GM23338 (cell line): ENCODE measurements around the gene SEMA7A. TPM values are rescaled to one million over a fixed set of nuclear protein-coding genes. Genes with fewer than 3 reads are reported as not detected.
A peak's percentile ranks its signal among the peaks of the same experiment; 100 is the strongest.

Source experiments
- ATAC-seq: fragments of 200-7000 bp; cut with Tn5 transposase; 3 replicates; pipeline ENCODE4 v1.9.1; 2020
- DNase-seq: peaks from one replicate; pipeline ENCODE4 v3.0.0-alpha.2; 2015; ENCODE audit warnings: low spot score
- H2AFZ ChIP-seq: fragments of 200-600 bp; sonication (generic); 2 replicates; pipeline ENCODE4 v1.8.0; 2016; ENCODE audit warnings: antibody characterized with exemption, mild to moderate bottlenecking, moderate library complexity
- H3F3A ChIP-seq: fragments of 200-600 bp; sonication (generic); replicated peaks from 2 replicates; pipeline ENCODE4 v1.8.0; 2017; ENCODE audit warnings: antibody characterized with exemption, mixed run types, low read depth
- H3K27ac ChIP-seq: fragments of 200-600 bp; sonication (generic); 2 replicates; pipeline ENCODE4 v1.6.1; 2016; ENCODE audit warnings: low read depth
- H3K27me3 ChIP-seq: fragments of 200-600 bp; sonication (generic); 2 replicates; pipeline ENCODE4 v1.8.0; 2016; ENCODE audit warnings: mild to moderate bottlenecking, mixed run types, moderate library complexity; ENCODE audit not compliant: insufficient read depth
- H3K36me3 ChIP-seq: fragments of 200-600 bp; sonication (generic); 2 replicates; pipeline ENCODE4 v1.8.0; 2016; ENCODE audit warnings: mild to moderate bottlenecking; ENCODE audit not compliant: insufficient read depth
- H3K4me1 ChIP-seq: fragments of 200-600 bp; sonication (generic); 2 replicates; pipeline ENCODE4 v1.8.0; 2016; ENCODE audit warnings: mild to moderate bottlenecking, moderate library complexity; ENCODE audit not compliant: insufficient read depth
- H3K4me2 ChIP-seq: fragments of 200-600 bp; sonication (generic); 2 replicates; pipeline ENCODE4 v1.7.1; 2017; ENCODE audit warnings: mixed run types
- H3K4me3 ChIP-seq: fragments of 200-600 bp; sonication (generic); 2 replicates; pipeline ENCODE4 v1.6.1; 2016; ENCODE audit warnings: mixed run types
- H3K79me2 ChIP-seq: fragments of 200-600 bp; sonication (generic); replicated peaks from 2 replicates; pipeline ENCODE4 v1.8.0; 2017; ENCODE audit warnings: mild to moderate bottlenecking; ENCODE audit not compliant: insufficient read depth
- H3K9me2 ChIP-seq: fragments of 200-600 bp; sonication (generic); 2 replicates; pipeline ENCODE4 v1.8.0; 2017; ENCODE audit not compliant: insufficient read depth
- H4K20me1 ChIP-seq: fragments of 200-600 bp; sonication (generic); replicated peaks from 2 replicates; pipeline ENCODE4 v1.8.0; 2017; ENCODE audit warnings: mild to moderate bottlenecking; ENCODE audit not compliant: insufficient read depth
- H3K27ac Mint-ChIP-seq: 2 replicates; pipeline ENCODE4 v1.8.0; 2020; ENCODE audit warnings: inconsistent platforms, mild to moderate bottlenecking, moderate library complexity, mixed read lengths
- H3K27me3 Mint-ChIP-seq: 3 replicates; pipeline ENCODE4 v1.8.0; 2022; ENCODE audit warnings: low read depth, mild to moderate bottlenecking, moderate library complexity, mixed read lengths, inconsistent platforms; ENCODE audit not compliant: insufficient read depth, poor library complexity
- H3K36me3 Mint-ChIP-seq: 3 replicates; pipeline ENCODE4 v1.8.0; 2021; ENCODE audit warnings: low read depth, mild to moderate bottlenecking, inconsistent platforms, moderate library complexity, mixed read lengths
- H3K4me1 Mint-ChIP-seq: 3 replicates; pipeline ENCODE4 v1.8.0; 2020; ENCODE audit warnings: mild to moderate bottlenecking, inconsistent platforms, mixed read lengths
- H3K4me3 Mint-ChIP-seq: 3 replicates; pipeline ENCODE4 v1.8.0; 2021; ENCODE audit warnings: moderate library complexity, mild to moderate bottlenecking, inconsistent platforms, mixed read lengths
- H3K9me3 Mint-ChIP-seq: 3 replicates; pipeline ENCODE4 v1.8.0; 2020; ENCODE audit warnings: moderate library complexity, mild to moderate bottlenecking, inconsistent platforms, mixed read lengths
- CREB1 ChIP-seq: fragments of 250-450 bp; sonication (Bioruptor Pico); IDR thresholded peaks from 2 replicates; pipeline ENCODE4 v1.5.0; 2020; ENCODE audit warnings: low read depth, mild to moderate bottlenecking, moderate library complexity
- ETS1 ChIP-seq: IDR thresholded peaks from 2 replicates; pipeline ENCODE4 v1.6.1; 2016; ENCODE audit warnings: antibody characterized with exemption
- EZH2 ChIP-seq: fragments of 200-600 bp; sonication (generic); IDR thresholded peaks from one replicate; pipeline ENCODE4 v1.8.0; 2017; ENCODE audit warnings: antibody characterized with exemption, mild to moderate bottlenecking, low read depth; ENCODE audit not compliant: unreplicated experiment
- NANOG ChIP-seq: IDR thresholded peaks from 2 replicates; pipeline ENCODE4 v1.6.1; 2016; ENCODE audit warnings: antibody characterized with exemption, borderline replicate concordance
- POLR2AphosphoS5 ChIP-seq: IDR thresholded peaks from 2 replicates; pipeline ENCODE4 v1.6.1; 2016; ENCODE audit warnings: antibody characterized with exemption, low read depth
- REST ChIP-seq: IDR thresholded peaks from one replicate; pipeline ENCODE4 v1.6.1; 2018; ENCODE audit warnings: antibody characterized with exemption; ENCODE audit not compliant: unreplicated experiment
- STAT1 ChIP-seq: IDR thresholded peaks from one replicate; pipeline ENCODE4 v1.6.1; 2016; ENCODE audit warnings: antibody characterized with exemption; ENCODE audit not compliant: unreplicated experiment
- ZNF331 ChIP-seq: fragments of 250-450 bp; sonication (Bioruptor Pico); IDR thresholded peaks from 2 replicates; pipeline ENCODE4 v1.5.0; 2020; ENCODE audit warnings: low read depth, mild to moderate bottlenecking, moderate library complexity
- ZNF462 ChIP-seq: fragments of 250-450 bp; sonication (Bioruptor Pico); IDR thresholded peaks from 2 replicates; pipeline ENCODE4 v1.5.0; 2020; ENCODE audit warnings: mild to moderate bottlenecking, moderate library complexity
- polyA plus RNA-seq: library from polyadenylated mRNA; unstranded; fragments of >200 nt; fragmentation: Nextera tagmentation; extraction: Ambion mirVana; gene quantifications from 2 replicates; pipeline ENCODE4 v1.2.1, GENCODE V29; 2016
- total RNA-seq: library from RNA; depleted of rRNA; stranded (reverse); fragments of >200 nt; shearing (Covaris generic); gene quantifications from 2 replicates; pipeline ENCODE4 v1.2.3, GENCODE V29; 2014

SEMA7A gene
- total and polyA plus RNA-seq, 2 experiments from 2014 or later, result 2.0 to 14.1 TPM

- TF ChIP-seq REST, result no peak
- TF ChIP-seq ZNF331 (CRISPR knock-in tag), result no peak
- TF ChIP-seq CREB1 (CRISPR knock-in tag), result no peak
Measured at GRCh38 chr15:74423431-74424257, 10.1 kb downstream of the SEMA7A start (continued).

GRCh38 chr15:74422652-74423430 lies 10.9 kb downstream of the SEMA7A start:
- no peaks in the 10 kb centered on the region for H3K9me3 Mint-ChIP-seq
- H3K4me1 Mint-ChIP-seq, result peaks cover 41% of the 10 kb centered on the region
- Histone ChIP-seq H3K36me3 (no peaks in the 10 kb centered on the region), H3K79me2 (peaks cover 21% of the 10 kb centered on the region), H3K4me2 (peak overlapping the region; percentile 48; the same call in 1 of the 2 replicates), H2AFZ (no peak overlapping the region), H3K4me3 (no peak overlapping the region), H3K9me2 (no peaks in the 10 kb centered on the region), H3F3A (no peaks in the 10 kb centered on the region), H3K27me3 (no peaks in the 10 kb centered on the region), H3K4me1 (peaks cover 28% of the 10 kb centered on the region), H3K27ac (no peak overlapping the region), H4K20me1 (no peaks in the 10 kb centered on the region; the same call in none of the 2 replicates)
- H3K4me3 Mint-ChIP-seq, result no peak overlapping the region; the same call in 2 of the 3 replicates
- peaks cover 7% of the 10 kb centered on the region for H3K27me3 Mint-ChIP-seq
- H3K36me3 Mint-ChIP-seq, result no peaks in the 10 kb centered on the region; the same call in 2 of the 3 replicates
- DNase-seq (peak; percentile 43), ATAC-seq (peak; percentile 46)
- H3K27ac Mint-ChIP-seq, result peak overlapping the region; percentile 86
- TF ChIP-seq CREB1 (CRISPR knock-in tag), result no peak
- TF ChIP-seq POLR2AphosphoS5, result no peak
- no peak for TF ChIP-seq STAT1
- TF ChIP-seq NANOG, result no peak
- no peak for TF ChIP-seq ETS1
- TF ChIP-seq EZH2, result no peak
- TF ChIP-seq ZNF331 (CRISPR knock-in tag), result no peak
- TF ChIP-seq ZNF462 (CRISPR knock-in tag), result no peak
